Right lobe of liver (tissue), 4 donors: ENCODE data around the gene LRP10.

Experiments used
- POLR2A ChIP-seq: fragments of 450-650 bp; IDR thresholded peaks from one replicate; pipeline ENCODE4 v1.6.1; 2017; ENCODE audit warnings: antibody characterized with exemption, mild to moderate bottlenecking
- TF ChIP-seq, protein P1 (sequence below), 4 donors: fragments of 200-600 bp in 3 of 4; fragments of 450-650 bp in 1 of 4; IDR thresholded peaks; one replicate each; pipeline versions ENCODE4 v1.5.1 to v1.8.0; 2016 to 2022; ENCODE audit warnings: antibody characterized with exemption in 4 of 4, mild to moderate bottlenecking in 2 of 4
- donor health status: DM: no; HTN: no; CAD: no.
- donor health status: DM: no; HTN: no; CAD: no.
- donor health status: DM: no; HTN: yes; CAD: no.

DNA sequence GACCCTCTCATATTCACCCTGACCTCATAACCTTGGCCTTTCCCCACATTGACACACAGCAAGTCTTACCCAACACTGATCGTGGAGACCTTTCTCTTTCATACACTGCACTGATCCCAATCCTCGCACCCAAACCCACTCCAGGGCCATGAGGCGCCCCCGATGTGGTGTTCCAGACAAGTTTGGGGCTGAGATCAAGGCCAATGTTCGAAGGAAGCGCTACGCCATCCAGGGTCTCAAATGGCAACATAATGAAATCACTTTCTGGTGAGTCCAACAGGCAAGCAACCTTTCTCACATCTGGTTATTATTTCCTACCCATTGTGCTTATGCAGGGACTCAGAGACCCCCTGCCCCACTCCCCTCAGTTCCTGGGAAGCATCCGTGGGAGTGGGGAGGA is 29.8 kb upstream of the LRP10 start:
- TF ChIP-seq POLR2A: no peak
- TF ChIP-seq, protein P1, sequence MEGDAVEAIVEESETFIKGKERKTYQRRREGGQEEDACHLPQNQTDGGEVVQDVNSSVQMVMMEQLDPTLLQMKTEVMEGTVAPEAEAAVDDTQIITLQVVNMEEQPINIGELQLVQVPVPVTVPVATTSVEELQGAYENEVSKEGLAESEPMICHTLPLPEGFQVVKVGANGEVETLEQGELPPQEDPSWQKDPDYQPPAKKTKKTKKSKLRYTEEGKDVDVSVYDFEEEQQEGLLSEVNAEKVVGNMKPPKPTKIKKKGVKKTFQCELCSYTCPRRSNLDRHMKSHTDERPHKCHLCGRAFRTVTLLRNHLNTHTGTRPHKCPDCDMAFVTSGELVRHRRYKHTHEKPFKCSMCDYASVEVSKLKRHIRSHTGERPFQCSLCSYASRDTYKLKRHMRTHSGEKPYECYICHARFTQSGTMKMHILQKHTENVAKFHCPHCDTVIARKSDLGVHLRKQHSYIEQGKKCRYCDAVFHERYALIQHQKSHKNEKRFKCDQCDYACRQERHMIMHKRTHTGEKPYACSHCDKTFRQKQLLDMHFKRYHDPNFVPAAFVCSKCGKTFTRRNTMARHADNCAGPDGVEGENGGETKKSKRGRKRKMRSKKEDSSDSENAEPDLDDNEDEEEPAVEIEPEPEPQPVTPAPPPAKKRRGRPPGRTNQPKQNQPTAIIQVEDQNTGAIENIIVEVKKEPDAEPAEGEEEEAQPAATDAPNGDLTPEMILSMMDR (IDR thresholded peaks at IDR 0.05): no peak
